BLaER1 treated with 17β-estradiol and CSF1 and Interleukin-3, amounts not matched to agents 10 nM and 100 nM (cell line): ENCODE measurements around the gene POLR3G.
A peak's percentile ranks its signal among the peaks of the same experiment; 100 is the strongest.

Experiments used
- H3K27ac ChIP-seq, 11 experiments: shearing (Covaris generic); formaldehyde crosslinking; 2 replicates each; pipeline ENCODE4 v1.8.1; 2022
- H3K27me3 ChIP-seq, 11 experiments: shearing (Covaris generic); formaldehyde crosslinking; 2 replicates each; pipeline ENCODE4 v1.8.1; 2022
- H3K36me3 ChIP-seq, 11 experiments: shearing (Covaris generic); formaldehyde crosslinking; 2 replicates each; pipeline ENCODE4 v1.8.1; 2022
- H3K4me1 ChIP-seq, 10 experiments: shearing (Covaris generic); formaldehyde crosslinking; 2 replicates each; pipeline ENCODE4 v1.8.1; 2022
- H3K4me2 ChIP-seq, 11 experiments: shearing (Covaris generic); formaldehyde crosslinking; 2 replicates each; pipeline ENCODE4 v1.8.1; 2022
- H3K4me3 ChIP-seq, 10 experiments: shearing (Covaris generic); formaldehyde crosslinking; 2 replicates each; pipeline ENCODE4 v1.8.1; 2022
- H3K9ac ChIP-seq, 11 experiments: shearing (Covaris generic); formaldehyde crosslinking; 2 replicates each; pipeline ENCODE4 v1.8.1; 2022
- H3K9me3 ChIP-seq, 11 experiments: shearing (Covaris generic); formaldehyde crosslinking; replicated peaks in 1 of 11; 2 replicates each; pipeline ENCODE4 v1.8.1; 2022
- H4K20me1 ChIP-seq, 11 experiments: shearing (Covaris generic); formaldehyde crosslinking; 2 replicates each; pipeline ENCODE4 v1.8.1; 2022
- Cebpa-rat ChIP-seq, 11 experiments: shearing (Covaris generic); IDR thresholded peaks; 2 replicates each; pipeline ENCODE4 v1.8.1; 2022

The POLR3G gene

GRCh38 chr5:90519081-90519480 lies 44.4 kb downstream of the POLR3G start:
- H3K27ac ChIP-seq: no peak overlapping the region
- peaks cover 0 to 5% (median 0%) of the 10 kb centered on the region in 11 experiments; a peak in 1 of 22 replicates for H3K9me3 ChIP-seq
- no peak for TF ChIP-seq Cebpa-rat (IDR thresholded peaks at IDR 0.05)
- H4K20me1 ChIP-seq: peaks cover 0 to 11% (median 0%) of the 10 kb centered on the region in 11 experiments; a peak in 2 of 22 replicates
- peaks cover 0 to 14% (median 4%) of the 10 kb centered on the region in 10 experiments; a peak in 11 of 20 replicates for H3K4me1 ChIP-seq
- peak overlapping the region in 6 of 11 experiments; percentile 3 to 55 (median 18); a peak in 9 of 22 replicates for H3K4me2 ChIP-seq
- peaks cover 53 to 96% (median 60%) of the 10 kb centered on the region in 11 experiments for H3K36me3 ChIP-seq
- H3K27me3 ChIP-seq: no peaks in the 10 kb centered on the region
- no peak overlapping the region for H3K4me3 ChIP-seq
- no peak overlapping the region for H3K9ac ChIP-seq

GRCh38 chr5:90528601-90529193 lies 54.0 kb downstream of the POLR3G start:
- no peak for TF ChIP-seq Cebpa-rat (IDR thresholded peaks at IDR 0.05)
- Histone ChIP-seq H3K9ac (peak overlapping the region; percentile 88 to 98 (median 92)), H4K20me1 (peaks cover 0 to 20% (median 10%) of the 10 kb centered on the region in 11 experiments; a peak in 10 of 22 replicates), H3K4me2 (peak overlapping the region; percentile 84 to 99 (median 92)), H3K4me1 (peaks cover 21 to 38% (median 31%) of the 10 kb centered on the region in 10 experiments), H3K27me3 (no peaks in the 10 kb centered on the region), H3K4me3 (peak overlapping the region; percentile 93 to 100 (median 99)), H3K36me3 (peaks cover 15 to 34% (median 17%) of the 10 kb centered on the region in 11 experiments; a peak in 21 of 22 replicates), H3K27ac (peak overlapping the region; percentile 84 to 96 (median 89)), H3K9me3 (no peaks in the 10 kb centered on the region)

- Histone ChIP-seq H3K27me3 (no peaks in the 10 kb centered on the region), H3K36me3 (peaks cover 9 to 27% (median 10%) of the 10 kb centered on the region in 11 experiments; a peak in 21 of 22 replicates), H3K9ac (peak within 1 kb of the TSS; percentile 88 to 98 (median 92)), H4K20me1 (peaks cover 0 to 20% (median 10%) of the 10 kb centered on the region in 11 experiments; a peak in 10 of 22 replicates), H3K4me1 (peaks cover 21 to 38% (median 31%) of the 10 kb centered on the region in 10 experiments), H3K27ac (peak within 1 kb of the TSS; percentile 84 to 96 (median 89)), H3K4me2 (peak within 1 kb of the TSS; percentile 84 to 99 (median 92)), H3K4me3 (peak within 1 kb of the TSS; percentile 93 to 100 (median 99)), H3K9me3 (no peaks in the 10 kb centered on the region)
- TF ChIP-seq Cebpa-rat (IDR thresholded peaks at IDR 0.05): no peak
Measured at GRCh38 chr5:90529194-90529938, 54.7 kb downstream of the POLR3G start, which contains the start of gene LYSMD3. LYSMD3 (minus strand) TSS chr5:90529584; CDS start chr5:90525289, 4,295 bp downstream.

GRCh38 chr5:90529939-90530677 lies 55.4 kb downstream of the POLR3G start:
- Histone ChIP-seq H3K27ac (peak overlapping the region; percentile 21 to 96 (median 87); a peak in 21 of 22 replicates), H3K9me3 (no peaks in the 10 kb centered on the region), H3K27me3 (no peaks in the 10 kb centered on the region), H3K4me1 (peaks cover 21 to 38% (median 31%) of the 10 kb centered on the region in 10 experiments), H3K9ac (peak overlapping the region; percentile 88 to 98 (median 92)), H3K4me3 (peak overlapping the region; percentile 93 to 100 (median 99)), H3K36me3 (peaks cover 1 to 20% (median 3%) of the 10 kb centered on the region in 11 experiments; a peak in 19 of 22 replicates), H3K4me2 (peak overlapping the region; percentile 51 to 74 (median 64)), H4K20me1 (peaks cover 0 to 20% (median 10%) of the 10 kb centered on the region in 11 experiments; a peak in 10 of 22 replicates)
- no peak for TF ChIP-seq Cebpa-rat (IDR thresholded peaks at IDR 0.05)

GRCh38 chr5:90530736-90531487 lies 56.2 kb downstream of the POLR3G start:
- H3K9ac ChIP-seq: peak overlapping the region in 10 of 11 experiments; percentile 88 to 98 (median 92); a peak in 14 of 22 replicates
- peaks cover 0 to 13% (median 0%) of the 10 kb centered on the region in 11 experiments; a peak in 2 of 22 replicates for H3K36me3 ChIP-seq
- peak overlapping the region; percentile 51 to 74 (median 64) for H3K4me2 ChIP-seq
- H3K4me1 ChIP-seq: peaks cover 21 to 38% (median 31%) of the 10 kb centered on the region in 10 experiments
- TF ChIP-seq Cebpa-rat (IDR thresholded peaks at IDR 0.05): no peak
- H3K27ac ChIP-seq: peak overlapping the region in 7 of 11 experiments; percentile 75 to 95 (median 87); a peak in 9 of 22 replicates
- H4K20me1 ChIP-seq: peaks cover 0 to 20% (median 6%) of the 10 kb centered on the region in 11 experiments; a peak in 10 of 22 replicates
- H3K9me3 ChIP-seq: no peaks in the 10 kb centered on the region
- H3K4me3 ChIP-seq: peak overlapping the region in 6 of 10 experiments; percentile 93 to 99 (median 96); a peak in 5 of 20 replicates
- no peaks in the 10 kb centered on the region for H3K27me3 ChIP-seq

GRCh38 chr5:90533794-90534193 lies 59.1 kb downstream of the POLR3G start:
- Histone ChIP-seq H3K9me3 (no peaks in the 10 kb centered on the region), H3K4me1 (peaks cover 6 to 10% (median 8%) of the 10 kb centered on the region in 10 experiments), H3K27me3 (no peaks in the 10 kb centered on the region), H3K27ac (no peak overlapping the region), H3K9ac (no peak overlapping the region), H3K4me3 (no peak overlapping the region), H4K20me1 (peaks cover 0 to 4% (median 0%) of the 10 kb centered on the region in 11 experiments; a peak in 2 of 22 replicates), H3K36me3 (no peaks in the 10 kb centered on the region), H3K4me2 (no peak overlapping the region)
- TF ChIP-seq Cebpa-rat (IDR thresholded peaks at IDR 0.05): no peak

- H3K27ac ChIP-seq: no peak overlapping the region
- H3K9me3 ChIP-seq: no peaks in the 10 kb centered on the region
- no peaks in the 10 kb centered on the region for H3K27me3 ChIP-seq
- H3K4me3 ChIP-seq: no peak overlapping the region
- no peaks in the 10 kb centered on the region for H4K20me1 ChIP-seq
- no peak overlapping the region for H3K4me2 ChIP-seq
- H3K9ac ChIP-seq: no peak overlapping the region
- no peaks in the 10 kb centered on the region for H3K36me3 ChIP-seq
- H3K4me1 ChIP-seq: peaks cover 6 to 10% (median 7%) of the 10 kb centered on the region in 10 experiments
- TF ChIP-seq Cebpa-rat (IDR thresholded peaks at IDR 0.05): peak in 2 of 11 experiments; percentile 46 to 73; a peak in 3 of 22 replicates
Measured at GRCh38 chr5:90534922-90535321, 60.3 kb downstream of the POLR3G start.
